ENCODE measurements around the gene LRRC56. TPM values are rescaled to one million over a fixed set of nuclear protein-coding genes. Genes with fewer than 3 reads are reported as not detected.

Gene LRRC56
- total and polyA plus RNA-seq, 2 experiments from 2014 or later: 0.86 to 1.3 TPM

DNA sequence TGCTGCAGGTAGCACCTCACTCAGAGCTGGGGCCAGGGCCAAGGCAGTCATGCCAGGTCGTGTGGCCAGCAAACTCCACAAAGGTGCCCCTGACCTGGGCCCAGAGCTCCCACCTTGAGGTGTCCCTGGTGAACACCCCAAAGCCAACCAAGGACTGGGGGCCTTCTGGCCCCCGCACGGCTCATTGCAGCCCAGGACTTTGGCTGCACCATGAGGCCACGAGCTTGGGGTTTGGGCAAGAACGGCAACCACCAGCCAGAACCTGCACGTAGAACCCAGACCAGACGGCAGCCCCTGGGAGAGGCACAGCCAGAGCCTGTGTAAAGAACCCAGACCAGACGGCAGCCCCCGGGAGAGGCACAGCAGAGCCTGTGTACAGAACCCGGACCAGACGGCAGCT lies 7.8 kb downstream of the LRRC56 start:
- no peak for DNase-seq
- Histone ChIP-seq H3K4me3 (no peak overlapping the region), H4K20me1 (ENCODE audit: insufficient read depth) (no peaks in the 10 kb centered on the region), H3K4me2 (ENCODE audit: unreplicated experiment) (no peak overlapping the region), H3K9me3 (ENCODE audit: low read depth) (no peaks in the 10 kb centered on the region), H2AFZ (no peak overlapping the region), H3K27me3 (replicated peaks; ENCODE audit: insufficient read depth) (no peaks in the 10 kb centered on the region), H3K36me3 (ENCODE audit: low read depth) (no peaks in the 10 kb centered on the region), H3F3A (ENCODE audit: insufficient read depth) (no peaks in the 10 kb centered on the region), H3K9ac (no peak overlapping the region), H3K4me1 (ENCODE audit: insufficient read depth) (no peaks in the 10 kb centered on the region), H3K27ac (no peak overlapping the region), H3K79me2 (ENCODE audit: insufficient read depth) (no peaks in the 10 kb centered on the region), H3K9me2 (ENCODE audit: insufficient read depth) (no peaks in the 10 kb centered on the region)
- 84 to 87% methylated on average over 10 to 11 of the region's 11 CpGs for WGBS, 2 experiments (ENCODE audit: low coverage in 1 of 2, low lambda C conversion rate in 2 of 2, missing lambda C conversion rate in 2 of 2)
- TF ChIP-seq EZH2phosphoT487 (IDR thresholded peaks at IDR 0.05; ENCODE audit: insufficient read depth, low read depth) (no peak), EZH2 (IDR thresholded peaks at IDR 0.05; ENCODE audit: insufficient read depth, poor library complexity, severe bottlenecking) (no peak)
- in situ Hi-C loops (cut with MboI): no loop called here

DNA sequence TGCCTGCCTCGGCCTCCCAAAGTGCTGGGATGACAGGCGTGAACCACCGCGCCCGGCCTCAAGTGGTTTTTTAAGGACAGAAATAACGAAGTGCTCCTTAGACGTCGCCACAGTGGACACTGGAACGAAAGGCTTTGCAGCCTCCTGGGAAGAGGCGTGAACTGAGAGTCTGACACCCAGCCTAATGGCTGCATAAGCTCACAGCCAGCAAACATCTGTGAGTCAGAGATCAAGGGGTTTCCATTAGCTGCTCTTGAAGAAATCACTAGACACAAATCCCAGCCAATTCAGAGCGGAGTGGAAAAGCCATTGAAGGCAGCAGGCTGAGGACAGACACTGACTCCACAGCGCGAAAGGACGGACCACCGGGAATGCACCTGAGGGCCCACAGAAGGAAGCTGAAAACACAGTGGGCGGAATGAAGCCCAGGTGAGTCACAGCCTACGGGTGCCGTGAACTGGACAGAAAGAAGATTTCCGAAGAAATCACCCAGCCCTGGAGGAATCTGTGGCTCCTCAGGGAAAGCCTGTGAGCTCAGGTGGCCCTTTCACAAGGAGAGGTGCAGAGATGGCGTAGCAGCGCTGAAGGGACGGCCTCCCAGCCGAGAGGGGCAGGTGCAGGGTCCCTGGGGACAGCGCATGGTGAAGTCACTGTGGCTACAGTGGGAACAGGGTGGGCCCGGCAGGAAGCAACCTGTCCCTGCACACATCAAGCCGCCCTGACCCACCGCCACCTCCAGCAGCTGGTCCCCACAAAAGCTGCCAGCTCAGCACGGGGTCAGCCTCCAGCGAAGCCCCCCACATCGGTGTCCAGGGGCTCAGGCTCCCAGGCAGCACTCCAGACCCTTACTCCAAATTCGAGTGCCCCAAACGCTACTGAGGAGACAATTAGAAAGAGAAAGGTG lies 11.6 kb downstream of the LRRC56 start:
- no peaks in the 10 kb centered on the region for H3K36me3 ChIP-seq (ENCODE audit: low read depth)
- no peak overlapping the region for H2AFZ ChIP-seq
- in situ Hi-C loops (cut with MboI): no loop called here
- H3K4me3 ChIP-seq: no peak overlapping the region
- TF ChIP-seq EZH2phosphoT487 (IDR thresholded peaks at IDR 0.05; ENCODE audit: insufficient read depth, low read depth) (no peak), EZH2 (IDR thresholded peaks at IDR 0.05; ENCODE audit: insufficient read depth, poor library complexity, severe bottlenecking) (no peak)
- no peaks in the 10 kb centered on the region for H3K9me2 ChIP-seq (ENCODE audit: insufficient read depth)
- H3K79me2 ChIP-seq (ENCODE audit: insufficient read depth): no peaks in the 10 kb centered on the region
- no peaks in the 10 kb centered on the region for H3K4me1 ChIP-seq (ENCODE audit: insufficient read depth)
- H3K9ac ChIP-seq: no peak overlapping the region
- no peak overlapping the region for H3K27ac ChIP-seq
- peak; percentile 38 for DNase-seq
- no peaks in the 10 kb centered on the region for H3K9me3 ChIP-seq (ENCODE audit: low read depth)
- WGBS, 2 experiments (ENCODE audit: low coverage in 1 of 2, low lambda C conversion rate in 2 of 2, missing lambda C conversion rate in 2 of 2): 69 to 72% methylated on average over 31 to 32 of the region's 32 CpGs
- H3F3A ChIP-seq (ENCODE audit: insufficient read depth): no peaks in the 10 kb centered on the region
- H3K27me3 ChIP-seq (replicated peaks; ENCODE audit: insufficient read depth): no peaks in the 10 kb centered on the region
- no peaks in the 10 kb centered on the region for H4K20me1 ChIP-seq (ENCODE audit: insufficient read depth)
- H3K4me2 ChIP-seq (ENCODE audit: unreplicated experiment): no peak overlapping the region

DNA sequence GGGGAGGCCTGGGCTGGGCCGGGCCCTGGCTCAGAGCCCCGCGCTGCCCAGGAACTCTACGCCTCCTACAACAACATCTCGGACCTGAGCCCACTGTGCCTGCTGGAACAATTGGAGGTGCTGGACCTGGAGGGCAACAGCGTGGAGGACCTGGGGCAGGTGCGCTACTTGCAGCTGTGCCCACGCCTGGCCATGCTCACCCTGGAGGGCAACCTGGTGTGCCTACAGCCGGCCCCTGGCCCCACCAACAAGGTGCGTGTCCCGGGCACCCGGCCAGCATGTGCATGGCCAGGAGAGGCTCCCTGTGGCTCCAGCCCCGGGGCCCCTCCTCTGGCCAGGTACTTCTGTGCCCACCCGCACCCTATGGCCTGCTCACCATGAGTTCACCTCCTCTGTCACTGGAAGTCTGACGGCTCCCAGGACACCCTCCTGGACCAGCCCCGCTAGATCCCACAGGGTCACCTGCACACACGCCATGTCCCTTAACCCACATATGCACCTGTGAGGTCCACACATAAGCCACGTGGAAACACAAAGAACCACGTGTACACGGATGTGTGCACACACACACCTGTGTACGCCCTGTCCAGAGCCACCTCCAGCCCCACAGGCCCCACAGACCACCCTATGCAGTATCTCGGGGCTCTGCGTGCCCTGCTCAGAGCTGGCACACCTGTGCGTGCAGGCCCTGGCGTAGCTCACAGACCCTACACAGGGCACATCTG lies 12.9 kb downstream of the LRRC56 start:
- Histone ChIP-seq H3K9me3 (ENCODE audit: low read depth) (no peaks in the 10 kb centered on the region), H3K9me2 (ENCODE audit: insufficient read depth) (no peaks in the 10 kb centered on the region), H3K79me2 (ENCODE audit: insufficient read depth) (no peaks in the 10 kb centered on the region), H4K20me1 (ENCODE audit: insufficient read depth) (no peaks in the 10 kb centered on the region), H3K27ac (no peak overlapping the region), H3F3A (ENCODE audit: insufficient read depth) (no peaks in the 10 kb centered on the region), H3K4me1 (ENCODE audit: insufficient read depth) (no peaks in the 10 kb centered on the region), H3K27me3 (replicated peaks; ENCODE audit: insufficient read depth) (no peaks in the 10 kb centered on the region; the same call in 1 of the 2 replicates), H3K9ac (no peak overlapping the region), H3K36me3 (ENCODE audit: low read depth) (no peaks in the 10 kb centered on the region), H3K4me3 (no peak overlapping the region), H2AFZ (no peak overlapping the region), H3K4me2 (ENCODE audit: unreplicated experiment) (no peak overlapping the region)
- in situ Hi-C loops (cut with MboI): no loop called here
- DNase-seq: no peak
- 89 to 92% methylated on average over 24 to 25 of the region's 25 CpGs for WGBS, 2 experiments (ENCODE audit: low coverage in 1 of 2, low lambda C conversion rate in 2 of 2, missing lambda C conversion rate in 2 of 2)
- TF ChIP-seq EZH2phosphoT487 (IDR thresholded peaks at IDR 0.05; ENCODE audit: insufficient read depth, low read depth) (no peak), EZH2 (IDR thresholded peaks at IDR 0.05; ENCODE audit: insufficient read depth, poor library complexity, severe bottlenecking) (no peak)

DNA sequence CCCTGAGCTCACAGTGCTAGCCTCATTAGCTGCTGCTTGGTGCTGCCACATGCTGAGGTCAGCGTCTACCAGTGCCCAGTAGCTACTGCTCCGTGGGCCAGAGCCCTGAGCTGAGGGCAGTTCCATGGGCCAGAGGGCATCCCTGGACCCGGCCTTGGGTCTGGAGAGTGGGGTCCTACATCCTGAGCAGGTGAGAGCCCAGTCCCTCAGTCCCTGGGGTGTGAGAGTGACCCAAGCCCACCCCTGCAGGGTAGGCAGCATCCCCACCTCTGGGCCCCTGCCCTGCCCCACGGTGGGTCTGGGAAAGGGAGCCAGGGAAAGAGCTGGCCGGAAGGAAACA lies 13.4 kb downstream of the LRRC56 start:
- TF ChIP-seq EZH2 (IDR thresholded peaks at IDR 0.05; ENCODE audit: insufficient read depth, poor library complexity, severe bottlenecking) (no peak), EZH2phosphoT487 (IDR thresholded peaks at IDR 0.05; ENCODE audit: insufficient read depth, low read depth) (no peak)
- H4K20me1 ChIP-seq (ENCODE audit: insufficient read depth): no peaks in the 10 kb centered on the region
- H3K27me3 ChIP-seq (replicated peaks; ENCODE audit: insufficient read depth): no peaks in the 10 kb centered on the region; the same call in 1 of the 2 replicates
- no peak overlapping the region for H3K27ac ChIP-seq
- H3K4me3 ChIP-seq: no peak overlapping the region
- H3K9me2 ChIP-seq (ENCODE audit: insufficient read depth): no peaks in the 10 kb centered on the region
- H2AFZ ChIP-seq: no peak overlapping the region
- in situ Hi-C loops (cut with MboI): no loop called here
- no peaks in the 10 kb centered on the region for H3F3A ChIP-seq (ENCODE audit: insufficient read depth)
- H3K36me3 ChIP-seq (ENCODE audit: low read depth): no peaks in the 10 kb centered on the region
- DNase-seq: no peak
- no peaks in the 10 kb centered on the region for H3K79me2 ChIP-seq (ENCODE audit: insufficient read depth)
- no peaks in the 10 kb centered on the region for H3K9me3 ChIP-seq (ENCODE audit: low read depth)
- WGBS, 2 experiments (ENCODE audit: low coverage in 1 of 2, low lambda C conversion rate in 2 of 2, missing lambda C conversion rate in 2 of 2): 77 to 80% methylated on average over 3 to 5 of the region's 5 CpGs
- no peak overlapping the region for H3K9ac ChIP-seq
- H3K4me1 ChIP-seq (ENCODE audit: insufficient read depth): no peaks in the 10 kb centered on the region
- no peak overlapping the region for H3K4me2 ChIP-seq (ENCODE audit: unreplicated experiment)
